ENCODE measurements around the gene WBP1L.
A peak's percentile ranks its signal among the peaks of the same experiment; 100 is the strongest.

WBP1L gene

GRCh38 chr10:102759497-102760210, 15.9 kb downstream of the WBP1L start:
- no peak for DNase-seq

GRCh38 chr10:102761981-102762380, 18.2 kb downstream of the WBP1L start:
- DNase-seq = no peak

GRCh38 chr10:102762401-102763015, 18.8 kb downstream of the WBP1L start:
- no peak for DNase-seq

GRCh38 chr10:102763037-102763607, 19.4 kb downstream of the WBP1L start:
- no peak for DNase-seq

GRCh38 chr10:102764470-102765161, 20.9 kb downstream of the WBP1L start:
- DNase-seq = no peak

- DNase-seq = no peak
Measured at GRCh38 chr10:102765336-102765735, 21.6 kb downstream of the WBP1L start.

- no peak for DNase-seq
Measured at GRCh38 chr10:102767428-102768160, 23.8 kb downstream of the WBP1L start.

GRCh38 chr10:102769375-102770107, 25.8 kb downstream of the WBP1L start:
- DNase-seq = peak in 1 of 2 experiments; percentile 16

- DNase-seq = no peak
Measured at GRCh38 chr10:102770108-102770482, 26.3 kb downstream of the WBP1L start.

GRCh38 chr10:102770792-102771191, 27.0 kb downstream of the WBP1L start:
- DNase-seq = no peak

- no peak for DNase-seq
Measured at GRCh38 chr10:102773320-102773719, 29.6 kb downstream of the WBP1L start.

- no peak for DNase-seq
Measured at GRCh38 chr10:102773986-102774385, 30.2 kb downstream of the WBP1L start.

GRCh38 chr10:102775201-102775934, 31.6 kb downstream of the WBP1L start:
- DNase-seq = no peak

GRCh38 chr10:102775935-102776669, 32.4 kb downstream of the WBP1L start:
- DNase-seq = no peak

- DNase-seq = no peak
Measured at GRCh38 chr10:102776779-102777456, 33.2 kb downstream of the WBP1L start.

GRCh38 chr10:102777711-102778453, 34.1 kb downstream of the WBP1L start:
- no peak for DNase-seq

- DNase-seq = no peak
Measured at GRCh38 chr10:102778781-102779180, 35.0 kb downstream of the WBP1L start.

GRCh38 chr10:102779680-102780526, 36.2 kb downstream of the WBP1L start:
- no peak for DNase-seq

GRCh38 chr10:102780527-102780808, 36.7 kb downstream of the WBP1L start:
- DNase-seq = no peak
